ENCODE results near the gene PLXND1.
"Not testable (repeated sequence)": the region's sequence is repeated elsewhere in the genome, so short reads cannot be mapped to it uniquely, and the experiment has no call there.

PLXND1 gene

DNA sequence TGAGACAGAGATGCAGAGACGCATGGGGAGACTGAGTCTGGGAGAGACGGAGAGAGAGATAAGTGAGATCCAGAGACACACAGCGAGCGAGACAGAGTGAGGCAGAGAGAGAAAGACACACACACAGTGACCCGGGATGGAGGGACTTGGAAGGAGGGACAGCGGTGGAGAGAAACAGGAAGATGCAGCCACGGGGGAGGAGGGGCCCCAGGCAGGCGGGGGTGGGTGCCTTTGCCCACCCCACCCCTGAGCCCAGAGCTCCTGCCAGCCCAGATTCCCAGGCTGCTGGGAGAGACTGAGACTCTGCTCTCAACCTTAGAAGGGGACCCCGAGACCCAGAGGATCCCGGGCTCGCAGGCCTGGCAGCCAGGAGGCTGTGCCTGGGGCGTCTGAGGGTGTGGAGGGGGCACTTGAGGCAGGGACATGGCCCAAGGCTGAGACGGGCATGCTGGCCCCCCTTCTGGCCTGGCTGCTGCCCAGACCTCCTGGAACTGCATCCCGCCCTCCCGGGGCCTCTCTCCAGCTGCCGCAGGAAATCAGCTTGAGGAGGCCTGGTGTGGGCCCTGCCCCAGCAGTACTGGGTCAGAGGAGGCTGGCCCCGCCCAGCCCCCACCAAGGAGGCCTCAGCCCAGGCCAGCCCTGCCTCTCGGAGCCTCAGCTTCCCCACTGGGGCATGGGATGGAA, 45.4 kb downstream of the PLXND1 start:
- no peak for DNase-seq

DNA sequence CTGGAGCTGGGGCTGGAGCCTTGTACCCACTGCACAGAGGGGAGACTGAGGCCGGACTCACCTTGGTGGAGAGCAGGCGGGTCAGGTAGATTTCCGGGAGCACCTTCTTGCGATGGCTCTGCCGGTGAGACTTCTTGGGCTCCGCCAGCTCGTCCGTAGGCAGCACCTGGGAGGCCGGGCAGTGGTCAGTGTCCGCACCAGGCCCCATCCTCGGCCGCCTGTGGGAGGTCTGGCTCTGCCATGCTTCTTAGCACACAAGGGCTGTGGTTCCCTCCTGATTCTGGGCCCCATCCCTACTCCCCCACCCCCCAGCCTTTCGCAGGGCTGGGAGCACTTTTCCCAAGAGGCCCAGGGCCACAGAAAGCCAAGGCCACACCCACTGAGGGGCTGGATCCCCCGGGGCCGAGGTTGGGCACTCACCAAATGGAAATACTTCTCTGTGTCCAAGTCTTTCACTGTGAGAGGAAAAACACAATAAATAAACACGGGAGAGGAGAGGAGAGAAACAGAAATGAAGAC, 46.1 kb downstream of the PLXND1 start:
- DNase-seq, result no peak

DNA sequence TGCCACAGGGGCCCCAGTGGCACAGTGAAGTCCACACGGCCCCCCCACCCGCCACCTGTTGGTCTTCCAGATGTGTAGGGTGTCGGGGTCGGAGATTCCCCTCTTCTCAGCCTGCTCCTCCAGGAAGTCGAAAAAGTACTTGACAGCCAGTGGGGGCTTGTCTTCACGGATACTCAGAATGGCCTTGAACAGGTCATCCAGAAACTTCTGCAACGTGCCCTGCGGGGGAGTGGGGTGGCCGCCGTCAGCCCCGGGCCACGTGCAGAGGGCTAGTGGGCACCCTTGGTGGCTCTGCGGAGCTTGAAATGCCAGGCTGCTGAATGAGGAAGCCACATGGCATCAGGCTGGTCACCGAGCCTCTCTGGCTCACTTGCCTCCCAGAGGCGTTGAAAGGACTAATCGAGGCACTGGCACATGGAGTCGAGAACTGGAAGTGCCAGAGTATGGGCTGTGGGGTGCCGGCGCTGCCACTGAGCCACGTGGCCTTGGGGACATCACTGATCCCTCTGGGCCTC, 46.9 kb downstream of the PLXND1 start:
- DNase-seq, result no peak

DNA sequence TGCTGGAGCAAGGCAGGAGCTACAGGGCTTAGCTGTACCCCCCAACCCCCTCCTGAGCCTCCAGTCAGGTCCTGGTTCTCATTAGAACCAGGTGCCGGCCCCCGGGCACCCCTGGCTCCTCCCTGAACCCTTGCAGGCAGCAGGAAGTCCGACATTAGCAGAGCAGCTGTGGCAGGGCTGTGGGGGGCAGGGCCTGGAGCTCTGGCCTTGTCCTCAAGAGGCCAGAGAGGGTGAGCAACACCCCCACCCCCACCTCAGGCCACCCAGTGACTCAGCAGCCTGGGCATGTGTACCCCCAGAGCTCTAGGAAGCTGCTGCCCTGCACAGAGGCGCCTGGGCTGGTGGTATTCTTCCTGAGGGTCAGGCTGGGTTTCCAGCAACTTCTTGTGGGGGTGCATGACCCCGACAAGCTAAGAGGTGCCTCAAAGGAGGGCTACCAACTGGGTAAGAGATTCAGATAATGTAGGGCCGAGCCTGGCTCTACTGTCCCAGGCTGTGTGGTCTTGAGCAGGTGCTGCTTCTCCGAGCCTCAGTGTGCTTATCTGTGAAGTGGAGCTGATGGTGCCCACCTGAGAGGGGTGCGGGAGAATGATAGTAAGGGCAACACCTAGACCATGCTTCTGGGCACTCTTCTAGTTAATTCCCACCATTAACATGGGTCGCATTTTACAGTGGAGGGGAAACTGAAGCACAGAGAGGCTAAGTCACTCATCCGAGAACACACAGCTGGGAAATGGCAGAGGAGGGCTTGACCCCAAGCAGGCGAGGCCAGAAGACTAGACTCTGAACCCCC, 47.5 kb downstream of the PLXND1 start:
- no peak for DNase-seq

DNA sequence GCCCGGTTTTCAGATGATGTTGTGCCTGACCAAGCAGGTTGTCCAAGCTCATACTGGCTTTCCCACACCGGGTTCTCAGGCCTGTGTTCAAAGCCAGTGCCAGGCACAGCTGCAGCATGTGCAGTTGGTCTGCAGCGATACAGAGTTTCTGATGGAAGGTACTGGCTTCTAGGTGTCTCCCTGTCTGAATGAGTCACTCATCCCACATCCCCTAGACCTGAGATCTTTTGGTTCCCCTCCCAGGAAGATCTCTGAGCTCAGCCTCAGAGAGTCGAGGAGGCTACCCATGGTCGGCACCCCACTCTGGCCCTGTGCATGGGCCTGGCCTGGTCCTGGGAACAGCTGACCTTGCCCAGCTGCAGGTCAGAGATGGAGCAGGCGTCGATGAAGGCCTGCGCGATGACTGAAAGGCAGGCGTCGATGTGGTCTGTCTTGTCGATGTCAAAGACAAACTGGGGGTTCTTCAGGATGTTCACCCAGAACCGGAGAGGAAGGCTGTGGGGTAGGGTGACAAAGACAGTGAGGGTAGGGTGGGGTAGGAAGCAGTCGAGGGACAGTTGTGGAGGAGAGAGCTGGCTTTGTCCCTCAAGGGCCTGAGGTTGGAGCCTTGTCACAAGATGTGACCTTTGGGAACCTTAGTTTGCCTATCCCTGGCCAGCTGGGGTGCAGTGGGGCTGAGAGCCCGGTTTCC, 48.2 kb downstream of the PLXND1 start:
- no peak for DNase-seq

DNA sequence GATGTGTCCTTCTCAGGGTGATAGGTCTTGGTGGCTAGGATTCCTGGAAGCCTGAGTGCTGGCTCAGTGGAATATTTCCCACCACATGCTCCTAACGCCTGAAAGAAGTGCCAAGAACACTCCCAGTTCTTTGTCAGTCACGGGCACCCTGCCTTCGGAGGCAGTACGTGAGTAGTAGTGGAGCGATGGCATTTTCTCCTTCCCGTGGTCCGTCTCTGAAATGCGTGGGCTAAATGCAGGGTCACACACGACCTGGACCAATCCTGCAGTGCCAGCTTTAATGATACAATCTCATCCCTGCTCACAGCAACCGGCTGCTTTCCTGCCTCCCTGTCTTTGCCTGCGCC, 49.0 kb downstream of the PLXND1 start:
- no peak for DNase-seq

DNA sequence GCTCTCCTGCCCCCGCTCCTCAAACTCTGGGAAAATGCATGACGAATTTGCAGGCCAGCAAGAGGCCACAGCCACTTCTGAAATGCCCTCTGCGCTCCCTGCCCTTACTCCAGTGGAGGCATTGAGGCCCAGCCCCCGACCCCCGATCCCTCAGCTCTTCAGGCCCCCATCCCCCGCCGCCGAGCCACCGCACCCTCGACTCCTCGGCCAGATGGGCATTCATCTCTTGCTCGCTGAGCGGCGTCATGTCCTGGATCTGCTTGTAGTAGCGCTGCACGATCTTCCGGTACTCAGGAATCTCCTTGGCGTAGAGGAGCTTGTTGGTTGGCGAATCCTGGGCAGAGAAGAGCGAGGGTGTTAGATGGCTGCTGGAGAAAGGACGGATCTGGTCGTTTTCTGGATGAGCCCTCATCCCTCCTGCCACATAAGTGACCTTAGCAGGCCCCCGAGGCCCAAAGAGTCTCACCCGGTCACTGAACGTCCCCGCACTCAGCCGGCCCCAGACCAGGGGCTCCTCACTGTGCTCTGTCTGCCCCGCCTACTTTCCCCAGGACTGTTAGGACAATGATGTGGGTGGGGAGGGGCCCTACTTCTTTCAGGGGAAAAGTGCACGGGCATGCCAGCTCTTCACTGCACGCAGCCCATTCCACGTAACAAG, 49.5 kb downstream of the PLXND1 start:
- DNase-seq, result no peak

DNA sequence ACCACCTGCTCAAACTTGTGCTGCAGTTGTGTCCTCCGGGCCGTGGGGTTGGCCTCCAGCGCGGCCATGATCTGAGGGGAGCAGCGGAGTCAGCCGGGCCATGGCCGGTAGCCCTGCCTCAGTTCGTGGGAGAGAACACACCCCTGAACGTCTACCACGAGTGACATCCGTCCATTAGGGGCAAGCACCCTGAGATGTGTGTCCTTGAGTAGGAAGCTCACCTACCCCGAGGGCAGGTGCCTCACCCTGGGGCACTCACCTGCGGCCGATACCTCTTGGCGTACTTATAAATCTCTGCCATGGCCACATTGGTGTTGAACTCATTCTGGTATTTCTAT, 50.1 kb downstream of the PLXND1 start:
- DNase-seq, result no peak

DNA sequence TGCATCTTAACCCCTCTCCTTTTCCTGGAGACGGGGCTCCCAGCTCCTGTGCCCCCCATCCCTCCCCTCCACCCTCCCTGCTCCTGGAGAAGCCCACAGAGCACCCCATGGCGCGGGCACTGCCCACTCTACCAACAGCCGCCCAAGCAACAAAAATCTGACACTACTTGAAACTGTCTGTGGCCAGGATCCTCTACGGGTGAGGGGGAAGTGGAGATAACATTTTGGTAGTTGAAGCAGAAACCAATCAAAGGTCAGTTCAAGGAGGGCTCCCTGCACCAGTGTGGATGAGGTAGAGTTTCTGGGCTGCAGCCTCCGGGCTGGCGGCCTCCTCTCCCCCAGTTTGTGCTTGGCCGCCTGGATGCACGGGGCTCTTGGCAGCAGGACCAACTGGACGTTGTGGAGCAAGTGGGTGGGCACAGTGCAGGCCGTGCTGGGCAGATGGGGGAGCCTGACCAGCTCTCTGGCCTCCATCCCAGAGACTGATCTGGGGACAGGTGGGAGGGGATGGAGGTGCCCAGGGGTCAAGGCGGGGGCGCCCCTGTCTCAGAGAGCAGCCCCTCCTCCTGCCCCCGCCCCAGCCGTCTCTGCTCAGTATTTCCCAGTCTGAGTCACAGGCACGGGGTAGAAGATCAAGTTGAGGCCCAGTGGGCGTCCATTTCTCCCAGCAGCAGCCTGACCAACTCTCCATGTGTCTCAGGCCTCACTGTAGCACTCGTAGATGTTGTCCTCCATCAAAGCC, 50.7 kb downstream of the PLXND1 start:
- no peak for DNase-seq

DNA sequence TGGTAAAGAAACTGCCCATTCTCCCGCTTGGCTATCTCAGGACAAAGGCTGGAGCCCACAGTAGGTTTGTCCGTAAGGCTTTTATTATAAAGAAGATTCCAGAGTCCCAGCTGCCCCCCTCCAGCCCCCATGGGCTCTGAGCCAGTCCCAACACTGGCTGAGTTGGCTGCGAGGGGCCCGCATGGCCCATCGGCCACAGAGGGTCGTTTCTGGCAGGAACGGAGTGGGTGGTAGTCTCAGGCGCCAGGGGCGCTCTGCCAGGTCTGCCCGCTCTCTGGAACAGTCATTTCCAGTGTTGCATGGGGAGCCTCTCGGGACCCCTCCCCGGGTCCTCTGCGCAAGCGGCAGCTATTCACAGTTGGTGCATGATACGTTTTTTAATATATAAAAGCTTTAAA, 51.3 kb downstream of the PLXND1 start:
- no peak for DNase-seq

DNA sequence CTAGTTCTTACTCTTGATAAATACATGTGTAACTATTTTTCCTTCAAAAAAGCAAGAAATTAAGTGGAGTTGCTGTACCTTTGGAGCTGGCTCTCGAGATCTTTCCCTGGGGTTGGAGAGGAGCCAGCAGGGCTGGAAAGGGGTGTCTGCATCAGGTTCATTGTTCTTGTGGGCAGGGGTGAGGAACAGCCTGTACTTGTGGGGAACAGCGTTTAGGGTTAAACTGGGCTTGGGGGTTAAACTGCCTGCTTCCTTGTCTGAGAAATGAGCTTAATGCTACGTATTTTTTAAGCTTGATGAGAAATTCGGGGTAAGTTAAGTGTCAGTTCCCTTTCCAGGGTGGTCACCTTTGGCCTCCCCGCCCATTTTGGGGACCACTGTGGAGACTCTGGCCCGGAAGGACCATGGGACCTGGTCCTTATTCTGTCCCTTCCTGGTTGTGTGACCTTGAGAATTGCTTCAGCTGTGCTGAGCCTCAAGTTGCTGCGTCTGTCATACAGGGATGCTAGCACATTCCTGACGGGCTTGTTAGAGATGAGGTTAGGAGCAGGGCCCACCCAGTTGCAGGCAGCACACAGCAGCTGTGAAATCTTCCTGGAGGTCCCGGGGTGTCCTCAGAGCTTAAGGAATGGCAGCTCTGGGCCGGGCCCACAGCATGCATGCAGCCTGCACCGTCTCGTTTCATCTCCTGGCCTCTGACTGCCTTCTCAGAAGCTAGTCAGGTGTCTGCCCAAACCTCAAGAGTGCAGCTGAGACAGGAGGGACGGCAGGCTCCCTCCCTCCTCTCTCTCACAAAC, 51.9 kb downstream of the PLXND1 start:
- no peak for DNase-seq

DNA sequence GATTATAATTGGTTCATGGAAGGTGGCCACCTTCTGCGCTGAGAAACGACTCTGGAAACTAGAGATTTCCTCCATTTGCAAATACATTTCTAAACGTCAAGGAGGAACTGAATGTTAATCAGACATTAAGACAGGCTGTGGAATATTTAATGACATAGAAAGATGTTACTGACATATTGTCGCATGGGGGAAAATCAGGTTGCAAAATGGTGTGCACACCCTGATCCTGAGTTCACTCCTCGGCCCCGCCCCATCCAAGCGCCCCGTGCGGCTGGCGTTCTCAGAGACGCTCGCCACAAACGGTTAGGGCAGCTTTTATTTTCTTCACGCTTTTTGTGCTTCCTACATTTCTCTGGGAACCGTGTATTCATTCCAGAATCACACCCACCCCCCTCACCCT, 52.8 kb downstream of the PLXND1 start:
- no peak for DNase-seq

DNA sequence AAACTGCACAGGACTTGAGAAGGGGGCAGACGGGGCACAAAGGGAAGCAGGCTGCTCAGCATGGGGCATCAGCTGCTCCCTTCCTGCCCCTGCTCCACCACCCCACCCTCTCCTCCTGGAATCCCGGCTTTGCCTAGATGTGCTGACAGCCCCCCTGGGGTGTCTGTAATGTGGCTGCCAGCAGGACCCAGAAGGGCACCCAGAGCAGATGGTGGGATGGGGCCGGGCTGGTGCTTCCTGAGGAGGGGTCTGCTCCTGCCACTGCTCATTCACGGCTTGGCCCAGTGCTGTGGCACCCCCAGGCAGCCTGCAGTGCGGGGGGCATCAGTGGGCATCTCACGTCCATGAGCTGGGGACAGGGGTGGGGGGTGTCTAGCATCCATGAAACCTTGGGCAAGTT, 53.3 kb downstream of the PLXND1 start:
- no peak for DNase-seq

DNA sequence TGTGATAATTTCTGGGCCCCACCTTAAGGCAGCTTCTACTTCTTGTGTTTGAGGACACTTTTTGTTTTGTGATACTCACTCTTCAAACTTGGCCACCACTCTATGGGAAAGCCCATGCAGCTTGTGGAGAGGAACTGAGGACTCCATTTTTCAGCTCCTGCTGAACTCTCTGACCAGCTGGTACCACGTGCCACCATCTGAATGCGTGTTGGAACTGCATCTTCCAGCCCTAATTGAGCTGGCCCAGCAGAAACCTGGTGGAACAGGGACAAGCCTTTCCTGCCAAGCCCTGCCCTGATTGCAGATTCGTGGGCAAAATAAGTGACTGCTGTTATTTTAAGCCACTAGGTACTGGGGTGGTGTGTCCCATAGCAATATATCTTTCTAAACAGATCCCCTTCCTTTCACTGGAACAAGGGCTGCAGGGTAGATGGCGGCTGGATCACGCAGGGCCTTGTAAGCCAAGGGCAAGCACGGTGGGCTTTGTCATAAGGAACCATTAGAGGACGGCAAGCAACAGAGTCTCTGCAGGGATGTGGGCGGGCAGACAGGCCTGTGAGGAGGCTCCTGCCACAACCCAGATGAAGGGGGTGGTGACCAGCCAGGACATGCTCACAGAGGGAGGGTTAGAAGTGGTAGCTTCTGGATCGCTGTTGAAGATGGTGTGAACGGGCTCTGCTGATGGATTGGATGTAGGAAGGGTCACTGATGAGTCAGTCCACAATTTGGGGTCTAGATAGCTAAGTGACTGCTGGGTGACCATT, 54.0 kb downstream of the PLXND1 start:
- DNase-seq, result no peak

DNA sequence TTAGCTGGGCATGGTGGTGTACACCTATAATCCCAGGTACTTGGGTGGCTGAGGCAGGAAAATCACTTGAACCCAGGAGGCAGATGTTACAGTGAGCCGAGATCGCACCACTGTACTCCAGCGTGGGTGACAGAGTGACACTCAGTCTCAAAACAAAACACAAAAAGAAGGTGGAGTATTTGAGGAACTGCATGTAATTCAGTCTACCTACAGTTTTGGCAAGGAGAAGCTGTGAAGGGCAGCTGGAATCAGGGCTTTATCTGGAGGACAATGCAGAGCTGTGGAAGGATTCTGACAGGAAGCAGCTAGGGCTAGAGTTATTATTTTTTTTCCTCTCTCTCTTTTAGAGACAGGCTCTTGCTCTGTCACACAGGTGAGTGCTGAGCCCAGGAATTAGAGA, 56.7 kb downstream of the PLXND1 start:
- DNase-seq, result no peak

DNA sequence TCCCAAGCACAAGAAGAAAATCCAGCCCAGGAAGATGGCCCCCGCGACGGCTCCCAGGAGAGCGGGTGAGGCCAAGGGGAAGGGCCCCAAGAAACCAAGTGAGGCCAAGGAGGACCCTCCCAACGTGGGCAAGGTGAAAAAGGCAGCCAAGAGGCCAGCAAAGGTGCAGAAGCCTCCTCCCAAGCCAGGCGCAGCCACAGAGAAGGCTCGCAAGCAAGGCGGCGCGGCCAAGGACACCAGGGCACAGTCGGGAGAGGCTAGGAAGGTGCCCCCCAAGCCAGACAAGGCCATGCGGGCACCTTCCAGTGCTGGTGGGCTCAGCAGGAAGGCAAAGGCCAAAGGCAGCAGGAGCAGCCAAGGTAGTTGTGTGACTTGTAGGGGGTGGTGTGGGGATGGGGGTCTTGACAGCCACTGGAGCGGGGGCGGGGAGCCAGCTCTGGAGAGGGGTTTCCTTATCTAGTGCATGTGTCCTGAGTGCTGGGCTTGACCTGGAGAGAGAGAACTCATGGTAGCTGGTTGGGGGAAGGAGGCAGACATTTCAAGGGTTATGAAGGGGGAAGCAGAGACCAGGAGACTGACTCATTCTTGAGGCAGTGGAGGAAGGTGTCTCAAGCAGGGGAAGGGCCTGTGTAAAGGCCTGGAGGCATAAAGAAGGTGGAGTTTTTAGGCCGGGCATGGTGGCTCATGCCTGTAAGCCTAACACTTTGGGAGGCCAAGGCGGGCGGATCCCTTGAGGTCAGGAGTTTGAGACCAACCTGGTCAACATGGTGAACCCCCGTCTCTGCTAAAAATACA, 57.3 kb downstream of the PLXND1 start:
- DNase-seq, result no peak

DNA sequence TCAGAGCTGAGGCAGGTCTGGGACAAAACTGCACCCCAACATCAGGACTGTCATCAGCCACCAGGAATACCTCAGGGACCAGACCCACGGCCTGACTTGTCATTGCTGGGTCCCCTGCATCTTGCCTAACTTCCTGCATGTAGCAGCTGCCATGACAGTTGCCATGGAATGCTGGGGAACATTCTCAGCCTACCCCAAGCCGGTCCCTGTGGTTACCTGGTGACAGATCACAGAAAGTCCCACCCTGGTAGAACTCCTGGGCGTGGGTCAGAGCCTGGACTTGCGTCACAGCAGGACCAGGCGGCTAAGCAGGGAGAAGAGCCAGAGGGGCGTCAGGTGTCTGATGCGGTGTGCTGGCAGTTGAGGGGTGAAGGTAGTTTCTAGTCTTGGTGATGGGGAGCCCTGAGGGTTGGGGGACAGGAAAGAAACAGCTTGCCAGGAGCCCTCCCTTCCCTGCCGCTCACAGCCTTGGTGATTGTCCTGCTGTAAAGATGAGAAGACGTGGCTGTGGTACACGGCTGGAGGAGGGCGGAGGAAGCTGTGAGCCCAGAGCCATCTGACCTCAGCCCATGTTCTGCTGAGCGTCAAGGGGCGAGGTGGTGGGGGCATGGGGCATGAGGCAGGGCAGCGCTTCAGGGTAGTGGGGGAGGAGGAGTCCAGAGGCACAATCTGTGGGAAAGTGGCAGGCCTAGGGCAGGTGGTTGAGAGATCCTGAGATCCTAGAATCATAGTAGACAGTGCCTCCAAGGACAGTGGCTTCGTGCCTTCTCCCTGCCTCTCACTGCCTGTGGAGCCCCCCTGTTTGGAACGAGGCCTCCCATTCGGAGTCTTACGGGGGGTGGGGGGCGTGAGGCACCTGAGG, 58.1 kb downstream of the PLXND1 start:
- no peak for DNase-seq

DNA sequence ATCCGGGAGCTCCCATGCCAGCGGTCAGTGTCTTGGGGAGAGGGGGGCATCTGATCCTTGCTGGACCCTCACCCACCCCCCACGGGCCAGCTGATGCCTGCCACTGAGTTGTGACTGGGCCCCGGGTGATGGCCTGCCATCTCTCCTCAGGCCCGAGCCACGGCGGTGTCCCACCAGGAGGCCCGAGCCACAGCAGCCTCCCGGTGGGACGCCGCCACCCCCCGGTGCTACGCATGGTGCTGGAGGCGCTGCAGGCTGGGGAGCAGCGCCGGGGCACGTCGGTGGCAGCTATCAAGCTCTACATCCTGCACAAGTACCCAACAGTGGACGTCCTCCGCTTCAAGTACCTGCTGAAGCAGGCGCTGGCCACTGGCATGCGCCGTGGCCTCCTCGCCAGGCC, 59.2 kb downstream of the PLXND1 start:
- no peak for DNase-seq

DNA sequence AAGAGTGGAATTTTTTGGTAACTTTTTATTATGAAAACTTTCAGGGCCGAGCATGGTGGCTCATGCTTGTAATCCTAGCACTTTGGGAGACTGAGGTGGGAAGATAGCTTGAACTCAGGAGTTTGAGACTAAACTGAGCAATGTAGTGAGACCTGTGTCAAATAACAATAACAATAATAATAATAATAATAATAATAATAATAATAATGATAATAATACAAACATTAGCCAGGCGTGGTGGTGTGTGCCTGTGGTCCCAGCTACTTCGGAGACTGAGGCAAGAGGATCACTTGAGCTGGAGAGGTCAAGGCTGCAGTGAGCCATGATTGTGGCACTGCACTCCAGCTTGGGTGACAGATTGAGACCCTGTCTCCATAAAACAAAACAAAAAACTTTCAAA, 60.5 kb downstream of the PLXND1 start:
- not testable (repeated sequence) for DNase-seq

Data from stimulated activated CD4-positive, alpha-beta T cell treated with anti-CD3 and anti-CD28 coated beads, Interleukin-2, amount 100 ng/mL, for 48 hours (primary cell).